Motor neuron (in vitro differentiated cells): ENCODE results near the gene ZBTB2. TPM values are rescaled to one million over a fixed set of nuclear protein-coding genes. Genes with fewer than 3 reads are reported as not detected.

ENCODE experiments used
- ATAC-seq, 8 experiments: fragments of 200-7000 bp; cut with Tn5 transposase; replicated peaks in 6 of 8; 2 replicates each; pipeline ENCODE4 v1.8.0; 2021; ENCODE audit warnings: mild to moderate bottlenecking in 8 of 8, moderate library complexity in 8 of 8
- H3K27ac ChIP-seq, 2 donors: fragments of 250-450 bp; sonication (Bioruptor Pico); 2 replicates each; pipeline ENCODE4 v1.9.0; 2021; ENCODE audit warnings: antibody characterized with exemption in 2 of 2, mild to moderate bottlenecking in 2 of 2, moderate library complexity in 1 of 2
- H3K4me1 ChIP-seq, 2 donors: fragments of 250-450 bp; sonication (Bioruptor Pico); replicated peaks in 1 of 2; 2 replicates each; pipeline ENCODE4 v1.6.1; 2021; ENCODE audit warnings: antibody characterized with exemption in 2 of 2, mild to moderate bottlenecking in 2 of 2, moderate library complexity in 1 of 2
- H3K4me3 ChIP-seq, 5 donors: fragments of 250-450 bp; sonication (Bioruptor Pico); 2 replicates each; pipeline ENCODE4 v1.9.0; 2021; ENCODE audit warnings: antibody characterized with exemption in 5 of 5, mild to moderate bottlenecking in 5 of 5, moderate library complexity in 4 of 5
- WGBS, 10 experiments: fragments of 450-650 bp; shearing (Covaris generic); methylation state at CpG; one replicate each; pipeline ENCODE4 v1.0.0; 2022; 5-methylcytosine and 5-hydroxymethylcytosine counted together
- in situ Hi-C, 9 experiments: fragments of 400-800 bp; cut with MboI; loops; one replicate each; pipeline ENCODE4 v1.15.0; 2021; ENCODE audit warnings: low sequenced_read_pairs in 9 of 9, low pct_unique_long_range_greater_than_20kb in 2 of 9; ENCODE audit not compliant: unreplicated experiment in 9 of 9
- total RNA-seq, 8 experiments: library from RNA; unstranded; fragments of 300-600 nt; gene quantifications; 2 replicates each; pipeline versions ENCODE4 v1.2.3 to v1.2.4, GENCODE V29; 2022

The ZBTB2 gene
- total RNA-seq, 8 experiments from 2014 or later = 5.9 to 21.5 (median 13.3) TPM

- H3K4me1 ChIP-seq = no peaks in the 10 kb centered on the region
- WGBS, 10 experiments = 80 to 100% (median 100%) methylated on average over 1 to 4 of the region's 4 CpGs; no CpG with 5 or more reads in 1 of the 10 experiments
- no peak overlapping the region for H3K27ac ChIP-seq
- ATAC-seq = peak in 4 of 8 experiments; percentile 34 to 45 (median 40)
- no peak overlapping the region for H3K4me3 ChIP-seq
- in situ Hi-C loops = loop anchor here in 1 of 9 experiments (25.0 kb wide), 1 partner anchor 837 kb away; no protein-coding TSS in a partner anchor
Measured at GRCh38 chr6:151425561-151425960, 34.2 kb upstream of the ZBTB2 start.

GRCh38 chr6:151422981-151423380 lies 31.6 kb upstream of the ZBTB2 start:
- no peak overlapping the region for H3K27ac ChIP-seq
- no peak overlapping the region for H3K4me3 ChIP-seq
- in situ Hi-C loops = no loop called here
- no peaks in the 10 kb centered on the region for H3K4me1 ChIP-seq
- no peak for ATAC-seq
- WGBS, 10 experiments = 86 to 100% (median 95%) methylated on average over 1 to 4 of the region's 4 CpGs; no CpG with 5 or more reads in 1 of the 10 experiments

DNA sequence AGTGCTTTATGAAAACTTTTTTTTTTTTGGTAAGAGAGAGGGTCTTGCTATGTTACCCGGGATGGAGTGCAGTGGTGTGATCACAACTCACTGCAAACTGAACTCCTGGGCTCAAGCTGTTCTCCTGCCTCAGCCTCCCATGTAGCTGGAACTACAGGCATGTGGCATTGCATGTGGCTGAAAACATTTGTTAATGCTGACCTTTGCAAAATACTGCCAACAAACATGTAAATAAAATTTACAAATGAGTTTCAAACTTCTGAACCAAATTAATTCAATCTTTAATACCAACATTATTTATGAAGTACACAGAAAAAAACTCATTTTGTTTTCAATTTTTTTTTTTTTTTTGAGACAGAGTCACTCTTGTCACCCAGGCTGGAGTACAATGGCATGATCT lies 26.1 kb upstream of the ZBTB2 start:
- WGBS, 10 experiments = 20 to 100% (median 88%) methylated on average over 1 of the region's 1 CpG; no CpG with 5 or more reads in 5 of the 10 experiments
- ATAC-seq = no peak
- H3K4me1 ChIP-seq = no peaks in the 10 kb centered on the region
- no peak overlapping the region for H3K27ac ChIP-seq
- no peak overlapping the region for H3K4me3 ChIP-seq
- in situ Hi-C loops = no loop called here

- H3K4me3 ChIP-seq = no peak overlapping the region
- no peaks in the 10 kb centered on the region for H3K4me1 ChIP-seq
- WGBS, 10 experiments = 80 to 100% (median 92%) methylated on average over 1 to 3 of the region's 3 CpGs
- no peak for ATAC-seq
- in situ Hi-C loops = no loop called here
- no peak overlapping the region for H3K27ac ChIP-seq
Measured at GRCh38 chr6:151414641-151415260, 23.4 kb upstream of the ZBTB2 start.

DNA sequence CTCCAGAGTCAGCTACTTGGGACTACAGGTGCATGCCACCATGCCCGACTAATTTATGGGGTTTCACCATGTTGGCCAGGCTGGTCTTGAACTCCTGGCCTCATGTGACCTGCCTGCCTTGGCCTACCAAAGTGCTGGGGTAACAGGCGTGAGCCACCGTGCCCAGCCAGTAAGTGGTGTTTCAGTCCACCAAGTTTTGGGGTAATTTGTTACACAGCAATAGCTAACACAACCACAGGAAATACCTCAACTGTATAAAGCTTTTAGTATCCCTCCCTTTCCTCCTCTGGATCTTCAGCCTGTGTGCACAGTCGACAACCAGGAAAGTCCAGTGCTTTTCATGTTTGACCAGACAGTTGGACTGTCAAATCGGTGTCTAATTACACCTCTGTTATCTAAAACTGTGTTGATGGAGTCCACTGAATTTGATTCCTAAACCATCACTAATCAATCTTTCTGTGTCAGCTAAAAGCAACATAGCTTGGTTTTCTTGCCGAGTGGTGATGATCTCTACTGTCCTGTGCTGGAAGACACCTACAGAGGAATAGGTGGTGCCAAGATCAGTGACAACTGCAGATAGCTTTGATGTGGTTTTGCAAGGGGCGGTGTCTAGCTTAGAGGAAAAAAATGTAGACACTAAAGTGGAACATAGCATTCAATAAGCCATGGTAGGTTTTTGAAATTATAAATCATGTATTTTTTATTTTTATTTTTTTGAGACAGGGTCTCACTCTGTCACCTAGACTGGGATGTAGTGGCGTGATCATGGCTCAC lies 22.2 kb upstream of the ZBTB2 start:
- ATAC-seq = no peak
- H3K27ac ChIP-seq = no peak overlapping the region
- 80 to 100% (median 100%) methylated on average over 1 to 6 of the region's 8 CpGs; no CpG with 5 or more reads in 1 of the 10 experiments for WGBS, 10 experiments
- in situ Hi-C loops = no loop called here
- no peak overlapping the region for H3K4me3 ChIP-seq
- H3K4me1 ChIP-seq = no peaks in the 10 kb centered on the region

- no peak for ATAC-seq
- no peak overlapping the region for H3K27ac ChIP-seq
- in situ Hi-C loops = no loop called here
- no peaks in the 10 kb centered on the region for H3K4me1 ChIP-seq
- H3K4me3 ChIP-seq = no peak overlapping the region
- WGBS, 10 experiments = 60 to 100% (median 100%) methylated on average over 1 to 3 of the region's 3 CpGs; no CpG with 5 or more reads in 4 of the 10 experiments
Measured at GRCh38 chr6:151412909-151413308, 21.6 kb upstream of the ZBTB2 start.

- 80 to 100% (median 96%) methylated on average over 1 to 7 of the region's 7 CpGs; no CpG with 5 or more reads in 1 of the 10 experiments for WGBS, 10 experiments
- Histone ChIP-seq H3K4me3 (no peak overlapping the region), H3K27ac (no peak overlapping the region), H3K4me1 (no peaks in the 10 kb centered on the region)
- in situ Hi-C loops = no loop called here
- ATAC-seq = no peak
Measured at GRCh38 chr6:151409679-151410078, 18.3 kb upstream of the ZBTB2 start.

DNA sequence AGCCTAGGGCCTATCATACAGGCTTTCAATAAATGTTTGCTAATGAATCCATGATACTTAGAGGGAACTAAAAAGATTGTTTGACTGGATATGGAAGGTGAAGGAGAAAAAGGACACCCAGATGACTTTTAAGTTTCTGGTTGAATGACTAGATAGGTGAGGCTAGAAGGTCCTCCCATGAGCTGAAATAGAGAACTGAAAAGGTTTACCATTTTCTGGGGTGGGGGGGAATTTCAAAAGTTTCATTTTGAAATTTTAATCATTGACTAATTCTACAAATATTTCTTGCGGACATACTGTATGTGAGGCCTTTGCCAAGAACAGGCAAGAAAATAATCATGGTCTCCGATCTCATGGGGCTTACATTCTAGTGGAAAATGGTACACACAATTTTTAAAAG lies 17.9 kb upstream of the ZBTB2 start:
- ATAC-seq = no peak
- Histone ChIP-seq H3K4me3 (no peak overlapping the region), H3K27ac (no peak overlapping the region), H3K4me1 (no peaks in the 10 kb centered on the region)
- 86 to 100% (median 100%) methylated on average over 1 to 2 of the region's 2 CpGs; no CpG with 5 or more reads in 1 of the 10 experiments for WGBS, 10 experiments
- in situ Hi-C loops = no loop called here

GRCh38 chr6:151408858-151409257 lies 17.5 kb upstream of the ZBTB2 start:
- no peaks in the 10 kb centered on the region for H3K4me1 ChIP-seq
- 72 to 100% (median 96%) methylated on average over 1 to 2 of the region's 2 CpGs; no CpG with 5 or more reads in 2 of the 10 experiments for WGBS, 10 experiments
- no peak overlapping the region for H3K27ac ChIP-seq
- no peak for ATAC-seq
- no peak overlapping the region for H3K4me3 ChIP-seq
- in situ Hi-C loops = no loop called here

DNA sequence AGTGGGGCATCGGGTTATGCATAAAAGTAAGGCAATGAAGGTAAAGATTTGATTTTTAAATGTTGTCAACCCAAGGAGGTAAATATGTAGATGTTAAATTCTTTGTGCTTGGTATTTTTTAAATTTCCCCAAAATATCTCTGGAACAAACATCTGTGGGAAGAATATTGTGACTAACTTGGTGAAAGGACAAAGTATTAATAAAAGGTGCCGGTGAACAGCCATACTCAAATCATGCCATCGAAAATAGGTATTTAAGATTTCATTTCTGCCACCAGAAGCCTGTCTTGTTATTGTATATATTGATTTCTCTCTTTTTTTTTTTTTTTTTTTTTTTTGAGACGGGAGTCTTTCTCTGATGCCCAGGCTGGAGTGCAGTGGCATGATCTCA lies 12.6 kb upstream of the ZBTB2 start:
- in situ Hi-C loops = no loop called here
- no peak overlapping the region for H3K27ac ChIP-seq
- 67 to 100% (median 93%) methylated on average over 1 to 3 of the region's 4 CpGs; no CpG with 5 or more reads in 1 of the 10 experiments for WGBS, 10 experiments
- H3K4me1 ChIP-seq = no peaks in the 10 kb centered on the region
- no peak overlapping the region for H3K4me3 ChIP-seq
- ATAC-seq = no peak

DNA sequence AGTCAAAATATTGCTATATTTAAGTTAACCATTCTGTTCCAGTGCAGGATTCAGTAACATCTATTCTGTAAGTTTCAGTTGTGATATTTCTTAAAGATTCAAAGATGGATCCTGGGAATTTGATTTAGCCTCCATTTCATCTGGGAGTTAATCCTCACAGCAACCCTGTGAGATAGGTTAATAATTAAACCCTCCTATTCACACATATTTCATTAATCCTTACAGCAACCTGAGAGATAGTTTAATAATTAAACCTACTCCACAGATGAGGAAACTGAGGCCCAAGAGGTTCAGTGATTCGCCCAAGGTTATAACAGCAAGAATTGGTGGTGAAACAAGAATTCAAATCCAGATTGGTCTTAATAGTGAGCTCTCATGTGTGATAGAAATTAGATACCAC lies 10.9 kb upstream of the ZBTB2 start:
- Histone ChIP-seq H3K27ac (no peak overlapping the region), H3K4me1 (no peaks in the 10 kb centered on the region), H3K4me3 (no peak overlapping the region)
- no peak for ATAC-seq
- in situ Hi-C loops = no loop called here
- WGBS, 10 experiments = 88 to 100% (median 100%) methylated on average over 1 of the region's 1 CpG; no CpG with 5 or more reads in 5 of the 10 experiments

DNA sequence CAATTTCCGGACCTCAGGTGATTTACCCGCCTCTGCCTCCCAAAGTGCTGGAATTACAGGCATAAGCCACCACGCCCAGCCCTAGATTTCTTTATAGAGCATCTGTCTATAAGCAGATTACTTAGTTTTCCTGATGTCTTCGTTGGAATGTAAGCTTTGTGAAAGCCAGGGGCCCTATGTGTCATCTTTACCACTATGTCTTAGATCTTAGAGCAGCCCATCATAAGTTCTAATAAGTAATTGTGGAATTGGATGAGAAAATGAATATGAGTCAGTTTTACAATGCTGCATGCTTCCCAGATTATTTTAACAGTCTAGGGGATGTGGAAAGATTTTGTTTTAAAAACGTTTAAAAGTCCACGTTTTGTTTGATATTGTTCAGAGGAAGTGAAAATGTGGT lies 9.1 kb upstream of the ZBTB2 start:
- ATAC-seq = no peak
- H3K27ac ChIP-seq = no peak overlapping the region
- in situ Hi-C loops = no loop called here
- no peak overlapping the region for H3K4me3 ChIP-seq
- no peaks in the 10 kb centered on the region for H3K4me1 ChIP-seq
- 35 to 100% (median 69%) methylated on average over 1 to 6 of the region's 6 CpGs; no CpG with 5 or more reads in 1 of the 10 experiments for WGBS, 10 experiments

GRCh38 chr6:151399679-151400078 lies 8.3 kb upstream of the ZBTB2 start:
- H3K27ac ChIP-seq = no peak overlapping the region
- no peak for ATAC-seq
- in situ Hi-C loops = no loop called here
- H3K4me3 ChIP-seq = no peak overlapping the region
- H3K4me1 ChIP-seq = no peaks in the 10 kb centered on the region
- 80 to 100% (median 98%) methylated on average over 1 to 3 of the region's 3 CpGs for WGBS, 10 experiments
